Measurements from ENCODE around the gene PPEF2. TPM values are rescaled to one million over a fixed set of nuclear protein-coding genes. Genes with fewer than 3 reads are reported as not detected.
"Not testable (repeated sequence)": the region's sequence is repeated elsewhere in the genome, so short reads cannot be mapped to it uniquely, and the experiment has no call there.

PPEF2 gene
- total and polyA plus RNA-seq, 10 of the 15 experiments (the other 5 are each of a cell fraction or from before 2014, with no cell fraction given) = not detected

GRCh38 chr4:75930152-75930551, 27.9 kb upstream of the PPEF2 start:
- H4K20me1 ChIP-seq (ENCODE audit: control insufficient read depth, insufficient read depth) = no peaks in the 10 kb centered on the region
- H3K36me3 ChIP-seq (ENCODE audit: control insufficient read depth in 2 of 2, insufficient read depth in 2 of 2, low read length in 1 of 2) = no peaks in the 10 kb centered on the region
- no peaks in the 10 kb centered on the region for H3K27me3 ChIP-seq (replicated peaks in 1 of 2; ENCODE audit: control insufficient read depth in 2 of 2, insufficient read depth in 2 of 2, low read length in 1 of 2)
- POLR2A ChIA-PET = no interaction called here
- TF ChIP-seq POU2F2 (IDR thresholded peaks at IDR 0.05; ENCODE audit: borderline replicate concordance, low read depth, low read length) = no peak
- no peak for TF ChIP-seq BRCA1 (IDR thresholded peaks at IDR 0.05; ENCODE audit: low read depth, low read length)
- no peak for TF ChIP-seq SMARCA5 (IDR thresholded peaks at IDR 0.05)
- no peak for TF ChIP-seq KLF5 (IDR thresholded peaks at IDR 0.05; ENCODE audit: partially characterized antibody)
- no peaks in the 10 kb centered on the region for H3K4me1 ChIP-seq (ENCODE audit: control insufficient read depth, insufficient read depth, low read length)
- FAIRE-seq = no peak
- H3K4me2 ChIP-seq (ENCODE audit: control insufficient read depth, insufficient read depth) = no peak overlapping the region
- H3K9ac ChIP-seq (ENCODE audit: control insufficient read depth, insufficient read depth, low read length) = no peak overlapping the region
- in situ Hi-C loops (cut with MboI) = no loop called here
- no peak overlapping the region for H3K4me3 ChIP-seq
- DNase-seq (ENCODE audit: low read depth, low spot score) = no peak
- 74% methylated on average over 3 of the region's 3 CpGs for WGBS (ENCODE audit: insufficient coverage, insufficient replicate concordance, low lambda C conversion rate, missing lambda C conversion rate)
- H3K79me2 ChIP-seq (ENCODE audit: control insufficient read depth, insufficient read depth, low read length) = no peaks in the 10 kb centered on the region
- RAD21 ChIA-PET (ENCODE audit: unreplicated experiment) = interaction anchor here (1.4 kb wide), 1 partner anchor 29 kb away, joined by 3 read pairs; no protein-coding TSS in a partner anchor
- CTCF ChIA-PET = interaction anchor here (1.1 to 2.0 kb wide), 2 partner anchors 14 to 34 kb away, joined by 3 to 7 read pairs; no protein-coding TSS in a partner anchor
- intact Hi-C loops (cut with micrococcal nuclease; ENCODE audit: unreplicated experiment) = no loop called here
- BruUV-seq (replicated peaks) = no TSS peak
- no peak overlapping the region for H2AFZ ChIP-seq (ENCODE audit: control insufficient read depth, low read depth, low read length)
- no peaks in the 10 kb centered on the region for H3K9me3 ChIP-seq (replicated peaks; ENCODE audit: control insufficient read depth, insufficient read depth, low read length)
- ATAC-seq = no peak
- SMC1A ChIA-PET (ENCODE audit: uncharacterized antibody, unreplicated experiment) = interaction anchor here (1.3 kb wide), 1 partner anchor 35 kb away, joined by 5 read pairs; no protein-coding TSS in a partner anchor
- no peak overlapping the region for H3K27ac ChIP-seq (ENCODE audit: control insufficient read depth, insufficient read depth)

- SMC1A ChIA-PET (ENCODE audit: uncharacterized antibody, unreplicated experiment) = interaction anchor here (0.6 kb wide), 2 partner anchors 9 to 78 kb away, joined by 3 read pairs; no protein-coding TSS in a partner anchor
- RAD21 ChIA-PET (ENCODE audit: unreplicated experiment); H3K79me2 ChIP-seq (ENCODE audit: control insufficient read depth, insufficient read depth, low read length); DNase-seq (ENCODE audit: low read depth, low spot score); FAIRE-seq; H3K36me3 ChIP-seq (ENCODE audit: control insufficient read depth in 2 of 2, insufficient read depth in 2 of 2, low read length in 1 of 2); H3K27me3 ChIP-seq (replicated peaks in 1 of 2; ENCODE audit: control insufficient read depth in 2 of 2, insufficient read depth in 2 of 2, low read length in 1 of 2); H3K9ac ChIP-seq (ENCODE audit: control insufficient read depth, insufficient read depth, low read length); H3K9me3 ChIP-seq (replicated peaks; ENCODE audit: control insufficient read depth, insufficient read depth, low read length); H4K20me1 ChIP-seq (ENCODE audit: control insufficient read depth, insufficient read depth); BruUV-seq (replicated peaks); H3K4me2 ChIP-seq (ENCODE audit: control insufficient read depth, insufficient read depth); H3K4me3 ChIP-seq; intact Hi-C loops (cut with micrococcal nuclease; ENCODE audit: unreplicated experiment); H3K4me1 ChIP-seq (ENCODE audit: control insufficient read depth, insufficient read depth, low read length); POLR2A ChIA-PET; in situ Hi-C loops (cut with MboI); ATAC-seq; H2AFZ ChIP-seq (ENCODE audit: control insufficient read depth, low read depth, low read length); H3K27ac ChIP-seq (ENCODE audit: control insufficient read depth, insufficient read depth): not testable (repeated sequence)
- 91% methylated on average over 11 of the region's 11 CpGs for WGBS (ENCODE audit: insufficient coverage, insufficient replicate concordance, low lambda C conversion rate, missing lambda C conversion rate)
- CTCF ChIA-PET = interaction anchor here (0.6 to 0.8 kb wide), 2 partner anchors 9 to 29 kb away, joined by 3 read pairs; no protein-coding TSS in a partner anchor
These were observed 22.7 kb upstream of the PPEF2 start for GRCh38 chr4:75924916-75925315.

All from GM12878 (cell line).